ENCODE measurements around the gene PLOD3. TPM values are rescaled to one million over a fixed set of nuclear protein-coding genes. Genes with fewer than 3 reads are reported as not detected.
"Not testable (repeated sequence)": the region's sequence is repeated elsewhere in the genome, so short reads cannot be mapped to it uniquely, and the experiment has no call there.

Gene PLOD3
- total RNA-seq, 1 experiment from 2014 or later: 108 TPM

DNA sequence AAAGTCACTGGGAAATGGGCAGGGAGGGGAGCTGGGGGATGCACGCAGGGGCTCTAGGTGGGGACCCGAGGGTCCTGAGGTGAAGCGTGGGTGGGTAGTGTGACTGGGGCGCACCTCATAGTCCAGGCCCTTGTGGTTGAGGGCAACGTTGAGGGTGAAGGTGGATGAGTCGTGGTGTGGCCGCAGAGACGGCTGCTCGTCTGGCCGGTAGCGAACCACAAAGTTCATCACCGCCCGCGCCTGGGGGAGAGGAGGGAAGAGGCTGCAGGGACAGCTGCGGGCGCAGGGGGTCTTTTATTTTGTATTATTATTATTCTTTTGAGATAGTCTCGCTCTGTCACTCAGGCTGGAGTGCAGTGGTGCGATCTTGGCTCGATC lies 10.7 kb downstream of the PLOD3 start:
- DNase-seq: no peak
- no peak overlapping the region for H3K27ac Mint-ChIP-seq (ENCODE audit: unreplicated experiment)
- intact Hi-C loops (cut with micrococcal nuclease; ENCODE audit: unreplicated experiment): no loop called here
- TF ChIP-seq CTCF (IDR thresholded peaks at IDR 0.05; ENCODE audit: unreplicated experiment): no peak
- CTCF ChIA-PET: no interaction called here
- no TSS peak for BruUV-seq (replicated peaks)
- peaks cover 30% of the 10 kb centered on the region for H3K36me3 Mint-ChIP-seq (ENCODE audit: insufficient read depth, unreplicated experiment)
- no peak overlapping the region for H3K4me3 Mint-ChIP-seq (ENCODE audit: low read depth, unreplicated experiment)
- H3K27me3 Mint-ChIP-seq (ENCODE audit: unreplicated experiment): peaks cover 21% of the 10 kb centered on the region
- no peaks in the 10 kb centered on the region for H3K9me3 Mint-ChIP-seq (ENCODE audit: low read depth, unreplicated experiment)
- no peaks in the 10 kb centered on the region for H3K4me1 Mint-ChIP-seq (ENCODE audit: low read depth, unreplicated experiment)

GRCh38 chr7:101205901-101206664 lies 11.3 kb downstream of the PLOD3 start:
- Mint-ChIP-seq H3K36me3 (ENCODE audit: insufficient read depth, unreplicated experiment) (peaks cover 30% of the 10 kb centered on the region), H3K4me1 (ENCODE audit: low read depth, unreplicated experiment) (no peaks in the 10 kb centered on the region), H3K27me3 (ENCODE audit: unreplicated experiment) (peaks cover 26% of the 10 kb centered on the region), H3K27ac (ENCODE audit: unreplicated experiment) (no peak overlapping the region), H3K9me3 (ENCODE audit: low read depth, unreplicated experiment) (no peaks in the 10 kb centered on the region), H3K4me3 (ENCODE audit: low read depth, unreplicated experiment) (no peak overlapping the region)
- no peak for DNase-seq
- no TSS peak for BruUV-seq (replicated peaks)
- intact Hi-C loops (cut with micrococcal nuclease; ENCODE audit: unreplicated experiment): no loop called here
- CTCF ChIA-PET: no interaction called here
- no peak for TF ChIP-seq CTCF (IDR thresholded peaks at IDR 0.05; ENCODE audit: unreplicated experiment)

DNA sequence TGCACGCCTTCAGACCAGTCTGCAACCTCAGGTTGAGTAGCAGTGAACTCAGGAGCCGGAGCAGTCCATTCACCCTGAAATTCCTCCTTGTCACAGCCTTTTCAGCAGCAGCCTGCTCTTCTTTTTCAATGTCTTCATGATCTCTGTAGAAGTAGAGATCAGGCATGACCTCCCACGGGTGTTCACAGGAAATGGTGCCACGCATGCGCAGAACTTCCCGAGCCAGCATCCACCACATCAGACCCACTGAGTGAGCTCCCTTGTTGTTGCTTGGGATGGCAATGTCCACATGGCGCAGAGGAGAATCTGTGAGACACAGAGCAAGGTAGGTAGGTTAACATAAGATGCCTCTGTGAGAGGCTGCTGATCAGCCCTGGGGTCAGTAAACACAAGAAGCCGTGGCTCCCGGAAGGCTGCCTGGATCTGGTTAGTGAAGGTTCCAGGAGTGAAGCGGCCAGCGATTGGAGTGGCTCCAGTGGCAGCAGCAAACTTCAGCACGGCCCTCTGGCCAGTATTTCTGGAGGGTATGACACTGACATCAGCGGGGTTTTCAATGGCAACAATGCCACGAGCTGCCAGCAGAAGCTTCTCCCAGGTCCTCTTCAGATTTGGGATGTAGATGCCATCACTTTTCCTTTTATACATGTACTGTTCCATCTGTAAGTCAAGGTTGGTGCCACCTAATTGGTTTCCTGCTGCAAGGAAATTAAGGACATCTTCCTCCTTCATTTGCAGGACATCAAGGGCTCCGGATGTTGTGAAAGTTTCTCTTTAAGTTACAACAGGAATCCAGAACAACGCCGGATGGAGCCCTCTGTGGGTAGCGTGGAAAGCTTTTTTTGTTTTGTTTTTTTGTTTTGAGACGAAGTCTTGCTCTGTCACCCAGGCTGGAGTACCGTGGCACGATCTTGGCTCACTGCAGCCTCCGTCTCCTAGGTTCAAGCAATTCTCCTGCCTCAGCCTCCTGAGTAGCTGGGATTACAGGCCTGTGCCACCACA lies 13.3 kb downstream of the PLOD3 start:
- DNase-seq; CTCF ChIA-PET; BruUV-seq (replicated peaks); H3K4me3 Mint-ChIP-seq (ENCODE audit: low read depth, unreplicated experiment); H3K4me1 Mint-ChIP-seq (ENCODE audit: low read depth, unreplicated experiment); H3K9me3 Mint-ChIP-seq (ENCODE audit: low read depth, unreplicated experiment); H3K27ac Mint-ChIP-seq (ENCODE audit: unreplicated experiment); intact Hi-C loops (cut with micrococcal nuclease; ENCODE audit: unreplicated experiment): not testable (repeated sequence)
- Mint-ChIP-seq H3K36me3 (ENCODE audit: insufficient read depth, unreplicated experiment) (peaks cover 24% of the 10 kb centered on the region), H3K27me3 (ENCODE audit: unreplicated experiment) (peaks cover 38% of the 10 kb centered on the region)

DNA sequence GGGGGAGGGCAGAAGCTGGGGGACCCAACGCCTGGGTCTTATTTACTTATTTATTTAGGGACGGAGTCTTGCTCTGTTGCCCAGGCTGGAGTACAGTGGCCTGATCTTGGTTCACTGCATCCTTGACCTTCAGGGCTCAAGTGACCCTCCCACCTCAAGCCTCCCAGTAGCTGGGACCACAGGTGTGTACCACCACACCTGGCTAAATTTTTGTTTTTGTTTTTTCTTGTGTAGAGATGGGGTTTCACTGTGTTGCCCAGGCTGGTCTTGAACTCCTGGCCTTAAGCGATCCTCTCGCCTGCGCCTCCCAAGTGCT lies 14.8 kb downstream of the PLOD3 start:
- intact Hi-C loops (cut with micrococcal nuclease; ENCODE audit: unreplicated experiment): no loop called here
- Mint-ChIP-seq H3K4me3 (ENCODE audit: low read depth, unreplicated experiment) (no peak overlapping the region), H3K27ac (ENCODE audit: unreplicated experiment) (no peak overlapping the region), H3K27me3 (ENCODE audit: unreplicated experiment) (peaks cover 38% of the 10 kb centered on the region), H3K9me3 (ENCODE audit: low read depth, unreplicated experiment) (no peaks in the 10 kb centered on the region), H3K36me3 (ENCODE audit: insufficient read depth, unreplicated experiment) (peaks cover 10% of the 10 kb centered on the region), H3K4me1 (ENCODE audit: low read depth, unreplicated experiment) (no peaks in the 10 kb centered on the region)
- CTCF ChIA-PET: interaction anchor here (0.9 kb wide), 1 partner anchor 15 kb away, joined by 5 read pairs; the partner anchor contains the start of genes PLOD3 and ZNHIT1
- no peak for TF ChIP-seq CTCF (IDR thresholded peaks at IDR 0.05; ENCODE audit: unreplicated experiment)
- no peak for DNase-seq
- BruUV-seq (replicated peaks): no TSS peak

Data from Calu3 (cell line).